ENCODE measurements around the gene C6orf141.

The C6orf141 gene

GRCh38 chr6:49550492-49551077, at the start of gene C6orf141:
Gene C6orf141 (plus strand): TSS chr6:49550668. CDS start chr6:49550793, 125 bp downstream.
- no peak within 1 kb of the TSS for H3K27ac ChIP-seq (ENCODE audit: low read depth, low read length)
- TF ChIP-seq, protein P1, sequence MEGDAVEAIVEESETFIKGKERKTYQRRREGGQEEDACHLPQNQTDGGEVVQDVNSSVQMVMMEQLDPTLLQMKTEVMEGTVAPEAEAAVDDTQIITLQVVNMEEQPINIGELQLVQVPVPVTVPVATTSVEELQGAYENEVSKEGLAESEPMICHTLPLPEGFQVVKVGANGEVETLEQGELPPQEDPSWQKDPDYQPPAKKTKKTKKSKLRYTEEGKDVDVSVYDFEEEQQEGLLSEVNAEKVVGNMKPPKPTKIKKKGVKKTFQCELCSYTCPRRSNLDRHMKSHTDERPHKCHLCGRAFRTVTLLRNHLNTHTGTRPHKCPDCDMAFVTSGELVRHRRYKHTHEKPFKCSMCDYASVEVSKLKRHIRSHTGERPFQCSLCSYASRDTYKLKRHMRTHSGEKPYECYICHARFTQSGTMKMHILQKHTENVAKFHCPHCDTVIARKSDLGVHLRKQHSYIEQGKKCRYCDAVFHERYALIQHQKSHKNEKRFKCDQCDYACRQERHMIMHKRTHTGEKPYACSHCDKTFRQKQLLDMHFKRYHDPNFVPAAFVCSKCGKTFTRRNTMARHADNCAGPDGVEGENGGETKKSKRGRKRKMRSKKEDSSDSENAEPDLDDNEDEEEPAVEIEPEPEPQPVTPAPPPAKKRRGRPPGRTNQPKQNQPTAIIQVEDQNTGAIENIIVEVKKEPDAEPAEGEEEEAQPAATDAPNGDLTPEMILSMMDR (IDR thresholded peaks at IDR 0.05; ENCODE audit: insufficient read depth, low read length, poor library complexity, severe bottlenecking), result no peak
- TF ChIP-seq EZH2phosphoT487 (conservative IDR thresholded peaks at IDR 0.05; ENCODE audit: low read length), result no peak
- no peaks in the 10 kb centered on the region for H3K36me3 ChIP-seq (ENCODE audit: low read length)
- H3K9ac ChIP-seq (ENCODE audit: low read length), result no peak within 1 kb of the TSS
- no peaks in the 10 kb centered on the region for H4K20me1 ChIP-seq (ENCODE audit: low read depth, low read length)
- no peaks in the 10 kb centered on the region for H3K79me2 ChIP-seq (ENCODE audit: insufficient read depth, low read length)
- H3K27me3 ChIP-seq (ENCODE audit: low read length), result no peaks in the 10 kb centered on the region
- no peak within 1 kb of the TSS for H3K4me3 ChIP-seq (ENCODE audit: insufficient read depth, low read length, poor library complexity, severe bottlenecking)
- H3K4me2 ChIP-seq (ENCODE audit: low read depth, low read length, poor library complexity, severe bottlenecking), result no peak within 1 kb of the TSS
- no peaks in the 10 kb centered on the region for H3F3A ChIP-seq (ENCODE audit: insufficient read depth)
- H2AFZ ChIP-seq (ENCODE audit: low read depth, low read length, severe bottlenecking), result no peak within 1 kb of the TSS
- no peaks in the 10 kb centered on the region for H3K9me3 ChIP-seq (ENCODE audit: insufficient read depth, low read length)
- H3K9me2 ChIP-seq (replicated peaks; ENCODE audit: insufficient read depth, low read length), result no peaks in the 10 kb centered on the region

DNA sequence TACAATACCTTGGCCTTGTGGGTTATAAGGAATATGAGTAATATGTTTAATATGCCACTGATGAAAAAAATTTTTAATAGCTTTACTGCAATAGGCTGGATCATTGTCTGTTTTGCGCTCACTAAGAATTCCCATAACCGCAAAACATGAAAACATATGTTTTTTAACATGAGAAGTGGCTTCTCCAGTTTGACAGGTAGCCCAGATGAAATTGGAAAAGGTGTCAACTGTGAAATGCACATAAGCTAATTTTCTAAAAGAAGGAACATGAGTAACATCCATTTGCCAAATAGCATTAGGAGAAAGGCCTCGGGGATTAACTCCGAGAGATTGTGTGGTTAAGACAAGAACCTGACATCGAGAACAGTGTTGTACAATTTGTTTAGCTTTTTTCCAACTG, 45.8 kb upstream of the C6orf141 start:
- Histone ChIP-seq H3F3A (ENCODE audit: insufficient read depth) (no peaks in the 10 kb centered on the region), H3K4me2 (ENCODE audit: low read depth, low read length, poor library complexity, severe bottlenecking) (no peak overlapping the region), H3K4me3 (ENCODE audit: insufficient read depth, low read length, poor library complexity, severe bottlenecking) (no peak overlapping the region), H3K36me3 (ENCODE audit: low read length) (no peaks in the 10 kb centered on the region), H3K27ac (ENCODE audit: low read depth, low read length) (no peak overlapping the region), H3K79me2 (ENCODE audit: insufficient read depth, low read length) (no peaks in the 10 kb centered on the region), H3K9me2 (replicated peaks; ENCODE audit: insufficient read depth, low read length) (no peaks in the 10 kb centered on the region), H3K9ac (ENCODE audit: low read length) (no peak overlapping the region), H2AFZ (ENCODE audit: low read depth, low read length, severe bottlenecking) (no peak overlapping the region), H4K20me1 (ENCODE audit: low read depth, low read length) (no peaks in the 10 kb centered on the region), H3K9me3 (ENCODE audit: insufficient read depth, low read length) (no peaks in the 10 kb centered on the region), H3K27me3 (ENCODE audit: low read length) (no peaks in the 10 kb centered on the region)
- TF ChIP-seq, protein P1 (IDR thresholded peaks at IDR 0.05; ENCODE audit: insufficient read depth, low read length, poor library complexity, severe bottlenecking), result no peak
- no peak for TF ChIP-seq EZH2phosphoT487 (conservative IDR thresholded peaks at IDR 0.05; ENCODE audit: low read length)

DNA sequence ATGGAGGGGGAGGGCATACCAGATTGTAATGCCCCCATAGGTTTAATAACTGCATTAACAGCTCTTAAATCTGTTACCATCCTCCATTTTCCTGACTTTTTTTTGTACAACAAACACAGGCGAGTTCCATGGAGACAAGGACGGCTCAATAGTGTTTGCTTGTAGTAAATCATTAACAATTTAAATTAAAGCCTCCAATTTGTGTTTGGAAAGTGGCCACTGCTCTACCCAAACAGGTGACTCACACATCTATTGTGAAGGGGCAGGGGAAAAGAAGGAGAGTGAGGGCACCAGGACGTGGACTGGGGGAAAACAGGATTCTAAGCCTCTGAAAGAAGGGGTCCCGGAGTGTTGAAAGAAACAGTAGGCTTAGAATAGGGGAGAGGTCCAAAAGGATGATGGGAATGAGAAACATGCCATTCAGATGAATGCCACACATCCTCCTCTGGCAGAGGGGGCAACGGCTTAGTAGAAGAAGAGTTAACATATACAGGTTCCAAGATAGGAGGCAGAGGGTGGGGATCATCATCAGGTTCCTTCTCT, 43.8 kb upstream of the C6orf141 start:
- TF ChIP-seq, protein P1 (IDR thresholded peaks at IDR 0.05; ENCODE audit: insufficient read depth, low read length, poor library complexity, severe bottlenecking), result no peak
- no peak for TF ChIP-seq EZH2phosphoT487 (conservative IDR thresholded peaks at IDR 0.05; ENCODE audit: low read length)
- H3K9me3 ChIP-seq (ENCODE audit: insufficient read depth, low read length), result no peaks in the 10 kb centered on the region
- H3K79me2 ChIP-seq (ENCODE audit: insufficient read depth, low read length), result no peaks in the 10 kb centered on the region
- no peaks in the 10 kb centered on the region for H3K9me2 ChIP-seq (replicated peaks; ENCODE audit: insufficient read depth, low read length)
- H3K9ac ChIP-seq (ENCODE audit: low read length), result no peak overlapping the region
- H3F3A ChIP-seq (ENCODE audit: insufficient read depth), result no peaks in the 10 kb centered on the region
- H4K20me1 ChIP-seq (ENCODE audit: low read depth, low read length), result no peaks in the 10 kb centered on the region
- H2AFZ ChIP-seq (ENCODE audit: low read depth, low read length, severe bottlenecking), result no peak overlapping the region
- no peak overlapping the region for H3K27ac ChIP-seq (ENCODE audit: low read depth, low read length)
- H3K4me2 ChIP-seq (ENCODE audit: low read depth, low read length, poor library complexity, severe bottlenecking), result no peak overlapping the region
- no peak overlapping the region for H3K4me3 ChIP-seq (ENCODE audit: insufficient read depth, low read length, poor library complexity, severe bottlenecking)
- H3K27me3 ChIP-seq (ENCODE audit: low read length), result no peaks in the 10 kb centered on the region
- H3K36me3 ChIP-seq (ENCODE audit: low read length), result no peaks in the 10 kb centered on the region
